ENCODE data around the gene TAOK2.
A peak's percentile ranks its signal among the peaks of the same experiment; 100 is the strongest.

The TAOK2 gene

GRCh38 chr16:29987371-29988085, 13.9 kb downstream of the TAOK2 start:
- no peak for DNase-seq (ENCODE audit: low read depth in 2 of 2)

GRCh38 chr16:29988346-29989075, 14.8 kb downstream of the TAOK2 start:
- no peak for DNase-seq (ENCODE audit: low read depth in 2 of 2)

GRCh38 chr16:29989111-29989858, 15.6 kb downstream of the TAOK2 start:
- DNase-seq (ENCODE audit: low read depth in 2 of 2) = no peak

GRCh38 chr16:29990034-29990433, 16.4 kb downstream of the TAOK2 start:
- no peak for DNase-seq (ENCODE audit: low read depth in 2 of 2)

- no peak for DNase-seq (ENCODE audit: low read depth in 2 of 2)
Measured at GRCh38 chr16:29990883-29991570, 17.4 kb downstream of the TAOK2 start.

GRCh38 chr16:29991571-29991904, 17.9 kb downstream of the TAOK2 start:
- no peak for DNase-seq (ENCODE audit: low read depth in 2 of 2)

GRCh38 chr16:29992344-29992967, 18.8 kb downstream of the TAOK2 start:
- no peak for DNase-seq (ENCODE audit: low read depth in 2 of 2)

GRCh38 chr16:29993191-29993902, 19.7 kb downstream of the TAOK2 start:
- no peak for DNase-seq (ENCODE audit: low read depth in 2 of 2)

GRCh38 chr16:29993903-29994599, 20.4 kb downstream of the TAOK2 start:
- no peak for DNase-seq (ENCODE audit: low read depth in 2 of 2)

GRCh38 chr16:29994600-29995323, 21.1 kb downstream of the TAOK2 start:
- DNase-seq (ENCODE audit: low read depth in 2 of 2) = peak in 1 of 2 donors; percentile 67

- peak; percentile 82 to 87 for DNase-seq (ENCODE audit: low read depth in 2 of 2)
Measured at GRCh38 chr16:29995324-29995910, 21.7 kb downstream of the TAOK2 start, which contains the start of gene HIRIP3. TSS of gene HIRIP3 (minus strand) at chr16:29995617. CDS start at chr16:29995605, 12 bp downstream.

- DNase-seq (ENCODE audit: low read depth in 2 of 2) = peak; percentile 99
Measured at GRCh38 chr16:29995911-29996765, 22.5 kb downstream of the TAOK2 start, which contains the start of gene INO80E. TSS of gene INO80E (plus strand) at chr16:29996241. CDS start at chr16:29996311, 70 bp downstream.

GRCh38 chr16:29996766-29997250, 23.1 kb downstream of the TAOK2 start:
- no peak for DNase-seq (ENCODE audit: low read depth in 2 of 2)

GRCh38 chr16:29999605-30000004, 25.9 kb downstream of the TAOK2 start:
- no peak for DNase-seq (ENCODE audit: low read depth in 2 of 2)

GRCh38 chr16:30000735-30001631, 27.3 kb downstream of the TAOK2 start:
- no peak for DNase-seq (ENCODE audit: low read depth in 2 of 2)

- DNase-seq (ENCODE audit: low read depth in 2 of 2) = no peak
Measured at GRCh38 chr16:30002614-30003346, 29.1 kb downstream of the TAOK2 start.
